Liver (tissue), 9 donors: Measurements from ENCODE around the gene ARHGAP32. TPM values are rescaled to one million over a fixed set of nuclear protein-coding genes. Genes with fewer than 3 reads are reported as not detected.
"Not testable (repeated sequence)": the region's sequence is repeated elsewhere in the genome, so short reads cannot be mapped to it uniquely, and the experiment has no call there.

Source experiments
- DNase-seq: peaks from one replicate; pipeline ENCODE4 v3.0.0-alpha.2; 2017; ENCODE audit warnings: low spot score
- H3K27ac ChIP-seq, 2 donors: one replicate each; pipeline ENCODE4 v1.7.0; 2013; ENCODE audit warnings: inconsistent platforms in 2 of 2, low read length in 2 of 2, control low read depth in 1 of 2, low read depth in 1 of 2, mild to moderate bottlenecking in 1 of 2
- H3K27me3 ChIP-seq, 4 donors: one replicate each; pipeline versions ENCODE4 v1.6.1 to v1.7.0; 2013; ENCODE audit warnings: low read length in 3 of 4, inconsistent platforms in 1 of 4, mild to moderate bottlenecking in 1 of 4, moderate library complexity in 1 of 4; ENCODE audit not compliant: control insufficient read depth in 4 of 4, insufficient read depth in 4 of 4
- H3K36me3 ChIP-seq, 4 donors: one replicate each; pipeline versions ENCODE4 v1.6.1 to v1.7.0; 2013; ENCODE audit warnings: low read length in 3 of 4, mild to moderate bottlenecking in 3 of 4, low read depth in 1 of 4, moderate library complexity in 1 of 4; ENCODE audit not compliant: control insufficient read depth in 4 of 4, insufficient read depth in 3 of 4
- H3K4me1 ChIP-seq, 4 donors: one replicate each; pipeline versions ENCODE4 v1.6.1 to v1.7.0; 2013; ENCODE audit warnings: low read length in 3 of 4, mild to moderate bottlenecking in 3 of 4, moderate library complexity in 1 of 4; ENCODE audit not compliant: control insufficient read depth in 4 of 4, insufficient read depth in 4 of 4
- H3K4me3 ChIP-seq, 3 donors: one replicate each; pipeline versions ENCODE4 v1.6.1 to v1.7.0; 2013; ENCODE audit warnings: low read length in 3 of 3, control low read depth in 1 of 3, low read depth in 1 of 3, mild to moderate bottlenecking in 1 of 3
- H3K9ac ChIP-seq, 2 donors: one replicate each; pipeline ENCODE4 v1.7.0; 2013; ENCODE audit warnings: low read length in 2 of 2, mild to moderate bottlenecking in 2 of 2, moderate library complexity in 2 of 2, control low read depth in 1 of 2, low read depth in 1 of 2
- H3K9me3 ChIP-seq, 4 donors: one replicate each; pipeline versions ENCODE4 v1.6.1 to v1.7.0; 2013; ENCODE audit warnings: low read length in 3 of 4; ENCODE audit not compliant: control insufficient read depth in 4 of 4
- ATF3 ChIP-seq: IDR thresholded peaks from 2 replicates; pipeline ENCODE4 v1.6.1; 2016; ENCODE audit warnings: antibody characterized with exemption
- CTCF ChIP-seq: fragments of 150-350 bp; IDR thresholded peaks from 2 replicates; pipeline ENCODE4 v1.5.1; 2017; ENCODE audit warnings: improper control_type of control experiment, low read depth, low read length; ENCODE audit not compliant: missing input control
- EGR1 ChIP-seq, 2 donors: IDR thresholded peaks; 2 replicates each; pipeline ENCODE4 v1.6.1; 2016 to 2018; ENCODE audit warnings: antibody characterized with exemption in 2 of 2, low read depth in 2 of 2
- FOXA1 ChIP-seq: IDR thresholded peaks from 2 replicates; pipeline ENCODE4 v1.6.1; 2016; ENCODE audit warnings: antibody characterized with exemption
- FOXA2 ChIP-seq: IDR thresholded peaks from 2 replicates; pipeline ENCODE4 v1.6.1; 2016; ENCODE audit warnings: antibody characterized with exemption
- HNF4A ChIP-seq, 2 donors: conservative IDR thresholded peaks; 2 replicates each; pipeline ENCODE4 v1.6.1; 2016; ENCODE audit warnings: antibody characterized with exemption in 2 of 2, mild to moderate bottlenecking in 2 of 2
- JUND ChIP-seq, 2 donors: IDR thresholded peaks; 2 replicates each; pipeline ENCODE4 v1.6.1; 2016; ENCODE audit warnings: antibody characterized with exemption in 2 of 2
- MAX ChIP-seq: IDR thresholded peaks from 2 replicates; pipeline ENCODE4 v1.6.1; 2016; ENCODE audit warnings: antibody characterized with exemption
- NR2F2 ChIP-seq: IDR thresholded peaks from 2 replicates; pipeline ENCODE4 v1.6.1; 2016; ENCODE audit warnings: antibody characterized with exemption
- RAD21 ChIP-seq, 2 donors: IDR thresholded peaks; 2 replicates each; pipeline ENCODE4 v1.6.1; 2016; ENCODE audit warnings: antibody characterized with exemption in 2 of 2, mild to moderate bottlenecking in 2 of 2
- REST ChIP-seq: IDR thresholded peaks from 2 replicates; pipeline ENCODE4 v1.6.1; 2016; ENCODE audit warnings: antibody characterized with exemption, mild to moderate bottlenecking
- RXRA ChIP-seq, 2 donors: IDR thresholded peaks; 2 replicates each; pipeline ENCODE4 v1.6.1; 2017 to 2018; ENCODE audit warnings: antibody characterized with exemption in 2 of 2, mild to moderate bottlenecking in 1 of 2
- SP1 ChIP-seq: IDR thresholded peaks from 2 replicates; pipeline ENCODE4 v1.6.1; 2018; ENCODE audit warnings: antibody characterized with exemption, mild to moderate bottlenecking
- TAF1 ChIP-seq: conservative IDR thresholded peaks from 2 replicates; pipeline ENCODE4 v1.6.1; 2016; ENCODE audit warnings: antibody characterized with exemption, mild to moderate bottlenecking
- YY1 ChIP-seq: IDR thresholded peaks from 2 replicates; pipeline ENCODE4 v1.6.1; 2016; ENCODE audit warnings: antibody characterized with exemption, mild to moderate bottlenecking
- ZBTB33 ChIP-seq: IDR thresholded peaks from 2 replicates; pipeline ENCODE4 v1.6.1; 2016; ENCODE audit warnings: antibody characterized with exemption
- WGBS: extraction: QIAGEN DNeasy Blood & Tissue Kit; methylation state at CpG from one replicate; pipeline ENCODE4 v1.1.7; 2013; 5-methylcytosine and 5-hydroxymethylcytosine counted together
- polyA plus RNA-seq, 2 donors: library from polyadenylated mRNA; stranded (reverse) in 1 of 2; unstranded in 1 of 2; fragments of 200-250 nt in 1 of 2; fragments of >200 nt in 1 of 2; fragmentation: Nextera tagmentation in 1 of 2; extraction: Ambion mirVana in 1 of 2; gene quantifications; one replicate each; pipeline versions ENCODE4 v1.2.1 to v1.2.3, GENCODE V29; 2013 to 2015
- total RNA-seq, 2 donors: library from RNA; depleted of rRNA; stranded (reverse); fragments of >200 nt; gene quantifications; one replicate each; pipeline ENCODE4 v1.2.3, GENCODE V29; 2014
- donor health status: healthy.
- donor health status: healthy.
- donor health status: healthy.
- donor health status: healthy.
- donor health status: healthy.

ARHGAP32 gene
- total and polyA plus RNA-seq, 4 donors = 1.8 to 13.1 (median 2.6) TPM

GRCh38 chr11:129163714-129164164, 28.4 kb downstream of the ARHGAP32 start:
- H3K9ac ChIP-seq = no peak overlapping the region
- no peak for TF ChIP-seq JUND (IDR thresholded peaks at IDR 0.05)
- TF ChIP-seq FOXA2 = no peak
- H3K36me3 ChIP-seq = peaks cover 0 to 6% (median 1%) of the 10 kb centered on the region in 4 donors
- DNase-seq = no peak
- no peaks in the 10 kb centered on the region for H3K27me3 ChIP-seq
- no peaks in the 10 kb centered on the region for H3K9me3 ChIP-seq
- H3K4me3 ChIP-seq = no peak overlapping the region
- 91% methylated on average over 3 of the region's 3 CpGs for WGBS
- peaks cover 4 to 9% (median 8%) of the 10 kb centered on the region in 4 donors for H3K4me1 ChIP-seq
- no peak overlapping the region for H3K27ac ChIP-seq

- H3K9ac ChIP-seq, H3K27ac ChIP-seq, H3K27me3 ChIP-seq, H3K9me3 ChIP-seq, H3K4me3 ChIP-seq, DNase-seq, H3K4me1 ChIP-seq, H3K36me3 ChIP-seq: not testable (repeated sequence)
- WGBS = 97% methylated on average over 3 of the region's 3 CpGs
Measured at GRCh38 chr11:129157080-129157479, 35.0 kb downstream of the ARHGAP32 start.

GRCh38 chr11:129155745-129156144, 36.4 kb downstream of the ARHGAP32 start:
- no peaks in the 10 kb centered on the region for H3K36me3 ChIP-seq
- no peaks in the 10 kb centered on the region for H3K4me1 ChIP-seq
- no peak overlapping the region for H3K9ac ChIP-seq
- no peak for TF ChIP-seq CTCF
- TF ChIP-seq REST = no peak
- no peak for TF ChIP-seq MAX
- no peak for TF ChIP-seq ZBTB33
- no peak for TF ChIP-seq RXRA (IDR thresholded peaks at IDR 0.05)
- TF ChIP-seq EGR1 (IDR thresholded peaks at IDR 0.05; ENCODE audit: low read depth in 2 of 2) = no peak
- no peak for TF ChIP-seq FOXA2
- TF ChIP-seq HNF4A (conservative IDR thresholded peaks at IDR 0.05) = no peak
- no peak for TF ChIP-seq ATF3
- no peak for TF ChIP-seq TAF1
- TF ChIP-seq JUND (IDR thresholded peaks at IDR 0.05) = no peak
- no peak for TF ChIP-seq RAD21 (IDR thresholded peaks at IDR 0.05)
- no peak for TF ChIP-seq FOXA1
- no peak for TF ChIP-seq YY1
- no peak for TF ChIP-seq NR2F2
- no peak for TF ChIP-seq SP1
- H3K27me3 ChIP-seq = no peaks in the 10 kb centered on the region
- no peak for DNase-seq
- WGBS = 81% methylated on average over 9 of the region's 9 CpGs
- H3K27ac ChIP-seq = no peak overlapping the region
- H3K9me3 ChIP-seq = no peaks in the 10 kb centered on the region
- H3K4me3 ChIP-seq = no peak overlapping the region
